DOHH2 (cell line): ENCODE measurements around the gene RUNDC1.

ENCODE experiments used
- H3F3A ChIP-seq: fragments of 200-600 bp; sonication (generic), shearing (Covaris generic); 2 replicates; pipeline ENCODE4 v1.6.0; 2016; ENCODE audit warnings: antibody characterized with exemption, mild to moderate bottlenecking; ENCODE audit not compliant: control insufficient read depth, insufficient read depth
- H3K27ac ChIP-seq: fragments of 200-600 bp; sonication (generic); 2 replicates; pipeline ENCODE4 v1.5.1; 2014; ENCODE audit warnings: low read depth, mild to moderate bottlenecking, low read length, moderate library complexity
- H3K27me3 ChIP-seq: fragments of 200-600 bp; sonication (generic); 2 replicates; pipeline ENCODE4 v1.6.1; 2014; ENCODE audit warnings: mild to moderate bottlenecking, low read length, mixed read lengths; ENCODE audit not compliant: control insufficient read depth
- H3K36me3 ChIP-seq: fragments of 200-600 bp; sonication (generic); 2 replicates; pipeline ENCODE4 v1.6.1; 2014; ENCODE audit warnings: mild to moderate bottlenecking, low read length, moderate library complexity, mixed read lengths; ENCODE audit not compliant: control insufficient read depth
- H3K4me1 ChIP-seq: fragments of 200-600 bp; sonication (generic); 2 replicates; pipeline ENCODE4 v1.6.1; 2014; ENCODE audit warnings: mild to moderate bottlenecking, low read length, mixed read lengths; ENCODE audit not compliant: control insufficient read depth
- H3K4me2 ChIP-seq: fragments of 200-600 bp; sonication (generic); 2 replicates; pipeline ENCODE4 v1.6.0; 2014; ENCODE audit warnings: mild to moderate bottlenecking, low read length, moderate library complexity
- H3K4me3 ChIP-seq: fragments of 200-600 bp; sonication (generic); 2 replicates; pipeline ENCODE4 v1.5.1; 2014; ENCODE audit warnings: mild to moderate bottlenecking, low read length, mixed read lengths
- H3K79me2 ChIP-seq: fragments of 200-600 bp; sonication (generic); 2 replicates; pipeline ENCODE4 v1.6.1; 2014; ENCODE audit warnings: mild to moderate bottlenecking, low read length, mixed read lengths; ENCODE audit not compliant: control insufficient read depth
- H3K9me2 ChIP-seq: fragments of 200-600 bp; sonication (generic); replicated peaks from 2 replicates; pipeline ENCODE4 v1.6.1; 2014; ENCODE audit warnings: mild to moderate bottlenecking, low read length, mixed read lengths; ENCODE audit not compliant: control insufficient read depth
- H3K9me3 ChIP-seq: fragments of 200-600 bp; sonication (generic); 2 replicates; pipeline ENCODE4 v1.6.1; 2014; ENCODE audit warnings: antibody characterized with exemption, low read length, mixed read lengths; ENCODE audit not compliant: control insufficient read depth, insufficient read depth
- H4K20me1 ChIP-seq: fragments of 200-600 bp; sonication (generic); 2 replicates; pipeline ENCODE4 v1.6.0; 2014; ENCODE audit warnings: low read depth, mild to moderate bottlenecking, antibody characterized with exemption, low read length, moderate library complexity; ENCODE audit not compliant: control insufficient read depth, insufficient read depth
- CTCF ChIP-seq: fragments of 200-600 bp; sonication (generic); IDR thresholded peaks from one replicate; pipeline ENCODE4 v1.5.1; 2014; ENCODE audit warnings: antibody characterized with exemption, mild to moderate bottlenecking, low read depth, low read length; ENCODE audit not compliant: poor library complexity, severe bottlenecking
- EZH2phosphoT487 ChIP-seq: fragments of 200-600 bp; sonication (generic); IDR thresholded peaks from 2 replicates; pipeline ENCODE4 v1.6.1; 2017; ENCODE audit warnings: borderline replicate concordance, mild to moderate bottlenecking, antibody characterized with exemption, low read length, moderate library complexity, mixed read lengths

RUNDC1 gene

GRCh38 chr17:43030137-43030767 lies 49.9 kb downstream of the RUNDC1 start:
- no peaks in the 10 kb centered on the region for H3K36me3 ChIP-seq
- no peaks in the 10 kb centered on the region for H3K79me2 ChIP-seq
- no peaks in the 10 kb centered on the region for H3K9me3 ChIP-seq
- peaks cover 2% of the 10 kb centered on the region; the same call in 1 of the 2 replicates for H3K4me1 ChIP-seq
- TF ChIP-seq CTCF = no peak
- TF ChIP-seq EZH2phosphoT487 = no peak
- peaks cover 17% of the 10 kb centered on the region for H3K27me3 ChIP-seq
- H3K9me2 ChIP-seq = no peaks in the 10 kb centered on the region
- no peaks in the 10 kb centered on the region for H4K20me1 ChIP-seq
- H3K4me3 ChIP-seq = no peak overlapping the region
- no peak overlapping the region for H3K27ac ChIP-seq
- no peak overlapping the region for H3K4me2 ChIP-seq
- no peaks in the 10 kb centered on the region for H3F3A ChIP-seq

GRCh38 chr17:43031666-43032065 lies 51.3 kb downstream of the RUNDC1 start:
- no peaks in the 10 kb centered on the region for H4K20me1 ChIP-seq
- H3K9me2 ChIP-seq = no peaks in the 10 kb centered on the region
- no peak overlapping the region for H3K27ac ChIP-seq
- no peak overlapping the region for H3K4me2 ChIP-seq
- H3K4me3 ChIP-seq = no peak overlapping the region
- H3K36me3 ChIP-seq = no peaks in the 10 kb centered on the region
- no peaks in the 10 kb centered on the region for H3K9me3 ChIP-seq
- H3F3A ChIP-seq = no peaks in the 10 kb centered on the region
- no peak for TF ChIP-seq CTCF
- TF ChIP-seq EZH2phosphoT487 = no peak
- H3K27me3 ChIP-seq = peaks cover 11% of the 10 kb centered on the region
- H3K4me1 ChIP-seq = no peaks in the 10 kb centered on the region
- H3K79me2 ChIP-seq = no peaks in the 10 kb centered on the region

- Histone ChIP-seq H3K27me3 (peaks cover 4% of the 10 kb centered on the region), H3K79me2 (no peaks in the 10 kb centered on the region), H3K4me1 (no peaks in the 10 kb centered on the region), H4K20me1 (no peaks in the 10 kb centered on the region), H3K9me3 (no peaks in the 10 kb centered on the region), H3K4me3 (no peak overlapping the region), H3F3A (no peaks in the 10 kb centered on the region), H3K36me3 (no peaks in the 10 kb centered on the region), H3K9me2 (no peaks in the 10 kb centered on the region), H3K27ac (no peak overlapping the region), H3K4me2 (no peak overlapping the region)
- TF ChIP-seq CTCF (no peak), EZH2phosphoT487 (no peak)
Measured at GRCh38 chr17:43033948-43034881, 53.9 kb downstream of the RUNDC1 start.
